NCI-H1417 (cell line): ENCODE measurements around the gene PRG2.
A peak's percentile ranks its signal among the peaks of the same experiment; 100 is the strongest.
"Not testable (repeated sequence)": the region's sequence is repeated elsewhere in the genome, so short reads cannot be mapped to it uniquely, and the experiment has no call there.

ENCODE experiments used
- DNase-seq, 3 experiments: peaks; one replicate each; lab custom pipeline; 2025; lab: John Stamatoyannopoulos, UW

The PRG2 gene

GRCh38 chr11:57368106-57368844 is 22.2 kb downstream of the PRG2 start:
- peak in 1 of 3 experiments; percentile 13 for DNase-seq

GRCh38 chr11:57364851-57365660 is 25.4 kb downstream of the PRG2 start:
- DNase-seq = no peak

GRCh38 chr11:57363131-57364080 is 27.0 kb downstream of the PRG2 start:
- DNase-seq = no peak

DNA sequence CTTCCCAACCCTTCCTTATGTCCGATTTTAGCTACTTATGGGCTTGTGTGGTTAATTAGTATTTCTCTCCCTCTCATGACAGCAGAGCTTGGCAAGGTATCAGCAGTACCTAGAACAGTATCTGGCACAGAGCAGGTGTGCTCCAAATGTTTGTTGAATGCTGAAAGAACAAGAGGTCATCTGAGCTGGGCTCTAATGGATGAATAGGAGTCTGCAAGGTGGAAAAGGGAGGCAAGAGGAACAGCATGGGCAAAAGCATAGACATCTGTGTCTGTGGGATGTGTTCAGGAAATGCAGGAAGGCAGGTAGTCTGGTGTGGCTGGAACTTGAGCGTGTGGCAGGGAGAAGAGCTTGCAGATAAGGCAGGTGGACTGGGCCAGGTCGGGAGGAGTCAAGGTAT is 28.5 kb downstream of the PRG2 start:
- no peak for DNase-seq

GRCh38 chr11:57361420-57361819 is 29.0 kb downstream of the PRG2 start:
- DNase-seq = not testable (repeated sequence)

DNA sequence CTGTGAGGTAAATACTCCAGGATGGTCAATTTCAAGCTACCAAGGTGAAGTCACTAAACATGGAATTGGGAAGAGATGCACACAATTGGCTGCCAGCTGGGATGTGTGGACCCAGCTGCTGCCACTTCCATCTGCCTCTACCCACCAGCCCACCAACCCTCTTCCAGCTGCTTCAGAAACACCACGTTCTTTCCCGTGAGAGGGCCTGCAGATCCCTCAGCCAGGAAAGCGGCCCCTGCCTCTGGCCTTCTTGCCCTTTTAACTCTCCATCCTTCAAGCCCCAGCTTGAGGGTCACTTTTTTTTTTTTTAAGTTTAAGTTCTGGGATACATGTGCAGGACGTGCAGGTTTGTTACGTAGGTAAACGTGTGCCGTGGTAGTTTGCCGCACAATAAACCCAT is 29.5 kb downstream of the PRG2 start:
- no peak for DNase-seq

DNA sequence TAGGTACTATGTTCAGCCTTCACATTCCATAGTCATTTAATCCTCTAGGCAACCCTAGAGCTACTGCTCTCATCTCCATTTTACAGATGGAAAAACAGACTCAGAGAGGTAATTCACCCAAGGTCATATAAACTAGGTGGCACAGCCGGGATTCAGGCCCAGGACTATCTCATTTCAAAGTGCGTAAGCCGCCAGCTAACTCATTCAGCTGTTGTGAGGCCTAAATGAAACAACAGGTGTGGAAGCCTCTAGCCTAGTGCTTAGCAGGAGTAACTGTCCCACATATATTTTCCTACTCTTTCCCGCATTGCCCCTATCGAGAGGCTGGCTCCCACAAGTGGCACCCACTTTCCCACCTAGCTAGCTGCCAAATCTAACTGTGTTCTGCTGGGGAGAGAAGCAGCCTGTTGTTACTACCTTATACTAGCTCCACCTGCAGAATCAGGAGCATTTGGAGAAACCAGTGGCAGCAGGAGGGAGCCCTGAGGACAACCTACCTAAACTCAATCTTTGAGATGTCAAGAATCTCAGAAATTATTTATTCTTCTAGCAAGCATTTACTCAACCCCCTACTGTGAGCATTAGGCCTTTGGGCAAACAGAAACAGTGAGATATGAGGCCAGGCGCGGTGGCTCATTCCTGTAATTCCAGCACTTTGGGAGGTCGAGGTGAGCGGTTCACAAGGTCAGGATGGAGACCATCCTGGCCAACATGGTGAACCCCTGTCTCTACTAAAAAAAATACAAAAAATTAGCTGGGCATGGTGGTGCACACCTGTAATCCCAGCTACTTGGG is 30.4 kb downstream of the PRG2 start:
- DNase-seq = peak in 1 of 3 experiments; percentile 19

GRCh38 chr11:57359396-57359795 is 31.1 kb downstream of the PRG2 start:
- no peak for DNase-seq

GRCh38 chr11:57358991-57359390 is 31.5 kb downstream of the PRG2 start:
- DNase-seq = no peak

- DNase-seq = no peak
Measured at GRCh38 chr11:57358543-57358961, 31.9 kb downstream of the PRG2 start.

DNA sequence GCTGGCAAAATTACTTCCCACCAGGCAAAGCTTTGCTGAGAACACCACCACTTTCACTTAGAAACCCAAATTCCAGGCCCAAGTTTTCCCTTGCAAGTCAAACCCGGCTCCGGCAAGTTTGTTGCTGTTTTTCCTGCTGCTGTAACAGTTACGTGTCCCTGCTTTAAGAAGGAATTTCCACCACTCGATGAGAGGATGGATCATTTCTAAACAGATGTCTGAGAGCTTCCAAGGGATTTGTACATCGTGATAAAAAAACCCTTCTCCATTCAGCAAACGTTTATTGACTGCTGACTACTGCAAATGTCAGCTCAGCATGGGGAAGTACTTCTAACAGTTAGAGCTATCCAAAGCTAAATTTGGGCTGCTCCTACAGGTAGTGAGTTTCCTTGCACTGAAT is 32.6 kb downstream of the PRG2 start:
- DNase-seq = no peak

GRCh38 chr11:57357310-57357709 is 33.1 kb downstream of the PRG2 start:
- DNase-seq = no peak

DNA sequence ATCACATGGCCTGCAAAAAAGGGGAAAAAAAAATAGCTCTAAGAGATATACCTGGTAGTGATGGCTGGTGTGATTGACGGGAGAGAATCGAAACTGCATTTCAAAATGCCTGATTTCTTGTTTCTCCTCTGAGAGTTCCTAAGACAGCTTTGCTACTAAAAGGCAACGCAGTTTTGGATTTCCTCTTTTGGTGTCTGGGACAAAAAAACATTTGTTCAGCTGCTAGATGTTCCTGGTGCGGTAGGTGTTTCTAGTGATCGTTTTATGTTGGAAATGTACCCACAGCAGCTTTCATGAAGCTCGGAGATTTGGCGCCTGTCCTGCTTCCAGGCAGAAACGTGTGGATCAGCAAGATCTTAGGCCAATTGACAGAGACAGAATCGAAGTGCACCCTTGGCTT is 34.2 kb downstream of the PRG2 start:
- no peak for DNase-seq

DNA sequence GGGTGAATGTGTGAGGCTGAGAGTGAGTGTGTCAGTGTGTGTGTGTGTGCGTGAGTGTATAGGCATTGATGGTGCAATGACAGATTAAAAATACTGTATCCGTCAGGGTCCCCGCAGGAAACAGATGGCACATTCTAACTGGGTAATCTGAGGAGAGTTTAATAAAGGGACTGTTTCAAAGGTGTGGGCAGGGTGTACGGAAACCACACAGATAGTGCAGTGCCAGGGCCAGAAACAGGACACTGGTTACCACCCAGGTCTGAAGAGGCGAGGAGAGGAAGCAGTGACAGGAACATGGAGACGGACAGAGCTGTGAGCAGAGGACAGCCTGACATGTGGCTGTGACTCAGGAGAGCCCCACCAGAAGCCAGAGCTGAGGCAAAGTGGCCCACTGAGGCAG is 35.8 kb downstream of the PRG2 start:
- DNase-seq = no peak

DNA sequence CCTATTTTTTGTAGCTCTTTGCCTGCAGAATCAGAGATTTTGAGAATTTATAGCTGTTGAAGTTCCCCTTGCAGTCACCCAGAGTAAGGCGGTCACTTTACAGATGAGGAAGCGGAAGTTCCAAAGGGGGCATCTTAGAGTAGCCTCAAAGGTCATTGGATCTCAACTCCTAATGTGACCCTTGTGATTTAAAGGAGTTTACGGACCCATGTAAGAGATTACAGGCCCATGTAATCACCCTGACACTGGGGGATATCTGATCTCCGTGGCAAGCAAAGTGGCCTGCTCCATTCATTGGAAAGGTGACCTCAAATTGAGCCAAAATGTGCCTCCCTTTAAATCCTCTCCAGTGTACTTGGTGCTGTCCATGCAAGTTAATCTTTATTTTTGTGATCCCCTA is 36.6 kb downstream of the PRG2 start:
- DNase-seq = no peak

DNA sequence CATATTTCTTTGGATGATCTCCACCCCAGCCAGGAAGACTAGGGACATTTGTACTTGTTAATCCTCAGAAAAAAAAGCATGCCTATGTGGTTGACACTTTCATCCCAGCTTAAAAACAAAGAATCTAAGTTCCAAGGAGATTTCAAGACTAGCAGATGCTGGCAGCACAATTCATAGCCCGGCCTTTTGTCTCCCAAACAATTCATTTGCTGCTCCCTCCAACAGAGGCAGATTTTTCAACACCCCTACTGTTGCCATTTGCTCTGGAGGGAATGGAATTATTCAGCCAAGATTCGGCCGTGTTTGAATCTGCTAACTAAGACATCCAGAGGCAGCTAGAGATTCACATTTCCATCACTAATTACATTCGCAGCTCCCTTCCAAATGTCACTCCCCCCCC is 37.0 kb downstream of the PRG2 start:
- no peak for DNase-seq

GRCh38 chr11:57353036-57353435 is 37.4 kb downstream of the PRG2 start:
- no peak for DNase-seq

- peak in 2 of 3 experiments; percentile 14 to 31 for DNase-seq
Measured at GRCh38 chr11:57349491-57350274, 40.8 kb downstream of the PRG2 start.

GRCh38 chr11:57348636-57349313 is 41.7 kb downstream of the PRG2 start:
- no peak for DNase-seq

- no peak for DNase-seq
Measured at GRCh38 chr11:57348052-57348451, 42.4 kb downstream of the PRG2 start.
